ENCODE results near the gene HOXC6. TPM values are rescaled to one million over a fixed set of nuclear protein-coding genes. Genes with fewer than 3 reads are reported as not detected.

HOXC6 gene
- polyA plus RNA-seq, 6 donors from 2014 or later = not detected

Other genes starting within 250 kb of the HOXC6 start
- gene HOXC13, start 89.6 kb upstream of the HOXC6 start, polyA plus RNA-seq (ENCODE audit: low read depth in 6 of 6) = not detected
- not detected for gene HOXC12, start 73.5 kb upstream of the HOXC6 start, polyA plus RNA-seq (ENCODE audit: low read depth in 6 of 6)
- gene HOXC11, start 55.3 kb upstream of the HOXC6 start, polyA plus RNA-seq (ENCODE audit: low read depth in 6 of 6) = not detected
- gene HOTAIR, start 53.5 kb upstream of the HOXC6 start, polyA plus RNA-seq (ENCODE audit: low read depth in 6 of 6) = not detected
- not detected for gene HOXC10, start 43.3 kb upstream of the HOXC6 start, polyA plus RNA-seq (ENCODE audit: low read depth in 6 of 6)
- gene HOXC9, start 28.3 kb upstream of the HOXC6 start, polyA plus RNA-seq (ENCODE audit: low read depth in 6 of 6) = not detected
- not detected for gene HOXC8, start 19.5 kb upstream of the HOXC6 start, polyA plus RNA-seq (ENCODE audit: low read depth in 6 of 6)
- not detected for gene HOXC5, start 4.6 kb downstream of the HOXC6 start, polyA plus RNA-seq (ENCODE audit: low read depth in 6 of 6)
- gene HOXC4, start 25.4 kb downstream of the HOXC6 start, polyA plus RNA-seq (ENCODE audit: low read depth in 6 of 6) = 1 to 10 TPM in 1 of 6 donors, under 1 TPM in 4, not detected in 1; 0.17 to 1.0 (median 0.42) TPM
- 10 to 100 TPM; 27.3 to 44.4 (median 35.4) TPM for gene SMUG1, start 160.5 kb downstream of the HOXC6 start, polyA plus RNA-seq (ENCODE audit: low read depth in 6 of 6)